GM18505 (cell line): Measurements from ENCODE around the gene ADK.

Experiments used
- ATAC-seq: cut with Tn5 transposase; IDR thresholded peaks from one replicate; pipeline ENCODE4 v1.9.1; 2021; ENCODE audit not compliant: unreplicated experiment
- POLR2A ChIP-seq: IDR thresholded peaks from 4 replicates; pipeline ENCODE4 v1.6.1; 2011; ENCODE audit warnings: borderline replicate concordance; ENCODE audit not compliant: insufficient read depth, insufficient read length; ENCODE audit errors: extremely low read depth

ADK gene

GRCh38 chr10:74153676-74154075 is 2.7 kb downstream of the ADK start:
- TF ChIP-seq POLR2A, result no peak

DNA sequence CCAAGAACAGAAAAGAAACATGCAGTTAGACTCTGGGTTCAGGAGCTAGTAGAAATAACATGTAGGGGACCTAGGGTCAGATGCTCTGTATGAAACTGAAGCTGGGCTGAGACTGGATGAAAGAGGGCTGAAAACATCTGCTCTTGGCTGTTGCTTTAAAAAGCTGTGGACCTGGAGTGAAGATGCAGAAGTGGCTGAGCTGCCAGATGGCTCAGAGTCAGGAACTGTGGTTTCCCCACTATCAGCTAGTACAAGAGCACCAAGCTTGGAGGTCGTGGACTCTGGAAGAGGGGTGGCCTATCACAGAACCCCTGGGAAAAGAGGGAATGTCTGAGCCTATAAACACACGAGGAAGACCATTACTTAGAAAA is 5.9 kb downstream of the ADK start:
- no peak for TF ChIP-seq POLR2A
- no peak for ATAC-seq

More at GRCh38 chr10:74153676-74154075, 2.7 kb downstream of the ADK start:
- no peak for ATAC-seq

- no peak for ATAC-seq
- TF ChIP-seq POLR2A, result no peak
Measured at GRCh38 chr10:74160013-74160412, 9.0 kb downstream of the ADK start.

DNA sequence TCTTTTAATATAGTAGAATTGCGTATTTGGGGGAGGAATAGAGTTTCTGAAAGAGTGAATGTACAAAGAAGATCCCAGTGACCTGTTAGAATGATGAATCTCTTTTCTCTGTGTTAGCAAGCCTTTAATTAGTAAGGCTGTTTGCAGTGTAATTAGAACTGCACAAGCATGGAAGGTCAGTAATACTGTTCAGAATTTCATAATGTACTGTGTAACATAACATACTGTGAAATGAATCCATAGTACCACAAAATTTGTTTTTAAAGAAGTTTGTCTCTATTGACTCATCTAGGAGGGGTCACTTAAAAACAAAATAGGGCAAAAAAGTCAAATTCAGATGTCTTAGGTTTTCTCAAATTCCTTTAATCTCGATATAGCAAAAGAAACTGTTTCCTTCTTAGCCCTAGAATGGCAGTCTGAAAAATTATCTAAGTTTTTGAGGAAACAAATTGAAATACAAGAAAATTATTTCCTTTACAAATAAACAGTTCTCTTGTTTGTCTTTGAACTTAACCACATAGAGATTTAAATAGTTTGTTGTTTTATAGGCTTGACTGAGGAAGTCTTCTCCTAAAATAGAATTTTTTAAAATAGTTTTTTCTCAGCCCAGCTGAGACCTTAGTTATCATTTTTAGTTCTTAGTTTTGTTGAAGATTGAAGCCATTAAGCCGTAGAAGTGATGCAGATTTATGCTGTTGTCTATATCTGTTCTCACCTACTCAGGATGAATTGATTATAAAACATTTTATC is 12.5 kb downstream of the ADK start:
- TF ChIP-seq POLR2A, result no peak
- no peak for ATAC-seq

- no peak for ATAC-seq
- TF ChIP-seq POLR2A, result no peak
Measured at GRCh38 chr10:74164716-74165529, 13.9 kb downstream of the ADK start.

- TF ChIP-seq POLR2A, result no peak
- ATAC-seq, result no peak
Measured at GRCh38 chr10:74165530-74165901, 14.5 kb downstream of the ADK start.

GRCh38 chr10:74167443-74167842 is 16.4 kb downstream of the ADK start:
- no peak for TF ChIP-seq POLR2A
- no peak for ATAC-seq

GRCh38 chr10:74171625-74172024 is 20.6 kb downstream of the ADK start:
- ATAC-seq, result no peak
- no peak for TF ChIP-seq POLR2A

- no peak for ATAC-seq
- no peak for TF ChIP-seq POLR2A
Measured at GRCh38 chr10:74174521-74174920, 23.5 kb downstream of the ADK start.

DNA sequence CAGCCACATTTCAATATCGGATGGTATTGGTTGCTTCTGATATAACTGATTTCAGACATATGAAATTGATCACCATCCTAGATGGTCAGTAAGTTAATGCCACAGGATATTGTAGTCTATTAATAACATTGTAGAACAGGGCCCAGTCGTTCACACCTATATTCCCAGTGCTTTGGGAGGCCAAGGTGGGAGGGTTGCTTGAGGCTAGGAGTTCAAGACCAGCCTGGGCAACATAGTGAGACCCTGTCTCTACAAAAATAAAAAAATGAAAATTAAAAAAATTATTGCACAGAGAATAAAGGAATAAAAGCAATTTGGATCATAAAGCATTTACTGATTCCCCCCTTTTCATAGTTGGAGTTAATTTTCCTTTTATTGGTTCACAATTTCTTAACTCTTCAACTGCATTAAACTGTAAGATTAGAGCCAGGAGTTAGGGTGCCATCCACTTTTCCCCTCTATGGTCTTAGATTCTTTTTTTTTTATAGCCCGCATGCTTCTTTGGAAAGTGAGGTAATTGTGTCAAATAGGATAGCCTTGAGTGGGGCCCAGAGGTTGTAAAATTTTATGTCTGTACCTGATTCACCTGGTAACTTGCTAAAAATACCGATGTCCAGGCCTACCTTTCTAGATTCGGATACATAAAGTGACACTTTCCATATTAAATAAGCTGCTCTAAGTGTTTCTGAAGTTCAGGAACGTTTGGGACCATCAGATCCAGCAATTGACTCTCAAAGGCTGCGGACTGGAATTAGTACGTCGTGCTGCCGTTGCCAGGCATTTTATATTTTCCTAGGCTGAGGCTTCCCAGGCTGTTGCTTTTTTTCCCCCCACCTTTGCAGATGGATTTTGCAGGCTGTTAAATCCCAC is 24.7 kb downstream of the ADK start:
- no peak for ATAC-seq
- no peak for TF ChIP-seq POLR2A

DNA sequence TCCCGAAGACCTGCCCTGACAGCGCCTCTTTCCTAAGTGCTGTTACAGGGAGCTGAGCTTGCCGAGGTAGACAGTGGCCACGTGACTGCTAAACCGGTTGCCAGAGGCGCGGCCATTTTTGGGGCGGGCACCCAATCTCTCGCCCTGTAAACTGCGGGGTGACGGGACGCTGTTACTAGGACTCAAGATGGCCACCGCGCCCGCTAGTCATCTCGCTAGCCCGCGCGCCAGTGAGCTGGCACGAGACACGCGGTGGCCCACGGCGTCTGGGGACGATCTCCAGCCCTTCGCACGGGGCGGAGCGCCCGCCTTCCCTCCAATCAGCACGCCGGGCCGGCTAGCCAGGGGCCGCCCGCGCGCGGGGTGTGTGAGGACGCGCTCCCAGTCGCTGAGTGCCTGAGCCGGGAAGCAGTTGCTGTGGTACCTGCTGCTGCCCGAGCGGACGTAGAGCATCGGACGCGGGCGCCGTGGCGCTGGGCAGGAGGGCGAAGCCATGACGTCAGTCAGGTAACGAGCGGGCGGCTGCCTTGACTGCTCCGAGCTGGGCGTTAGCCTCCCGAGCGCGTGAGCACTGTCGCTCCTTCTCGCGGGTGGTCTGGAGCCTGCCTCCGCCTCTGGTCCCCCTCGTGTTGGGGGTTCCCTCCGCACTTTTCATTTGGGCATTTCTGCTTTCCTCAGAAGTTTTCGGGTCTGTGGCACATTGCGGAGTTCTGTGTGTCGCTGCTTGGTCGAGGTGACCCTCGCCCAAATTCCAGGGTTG is 25.5 kb downstream of the ADK start:
- TF ChIP-seq POLR2A, result peak; percentile 91
- peak; percentile 92 for ATAC-seq

GRCh38 chr10:74177140-74177677 is 26.2 kb downstream of the ADK start:
- no peak for TF ChIP-seq POLR2A
- peak; percentile 20 for ATAC-seq

- no peak for ATAC-seq
- TF ChIP-seq POLR2A, result no peak
Measured at GRCh38 chr10:74178042-74178791, 27.2 kb downstream of the ADK start.
